SK-N-SH treated with all-trans-retinoic acid at 6 μM for 48 hours (cell line): ENCODE results near the gene GCNA.

Experiments used
- ATAC-seq: fragments of 200-7000 bp; cut with Tn5 transposase; 3 replicates; pipeline ENCODE4 v1.9.1; 2020; ENCODE audit warnings: mild to moderate bottlenecking, moderate library complexity
- ARNTL ChIP-seq: fragments of 450-650 bp; formaldehyde crosslinking; IDR thresholded peaks from 2 replicates; pipeline ENCODE4 v1.5.0; 2020; ENCODE audit warnings: low read depth, mild to moderate bottlenecking, moderate library complexity, borderline replicate concordance
- BACH2 ChIP-seq: fragments of 250-450 bp; sonication (Bioruptor Pico); IDR thresholded peaks from 2 replicates; pipeline ENCODE4 v1.9.0; 2021; ENCODE audit warnings: mild to moderate bottlenecking, borderline replicate concordance
- CREB5 ChIP-seq: fragments of 250-450 bp; sonication (Bioruptor Pico); IDR thresholded peaks from 2 replicates; pipeline ENCODE4 v1.5.1; 2020; ENCODE audit warnings: low read depth, mild to moderate bottlenecking, moderate library complexity
- CSDC2 ChIP-seq: fragments of 250-450 bp; sonication (Bioruptor Pico); IDR thresholded peaks from 2 replicates; pipeline ENCODE4 v1.5.0; 2020; ENCODE audit warnings: mild to moderate bottlenecking, moderate library complexity
- CSRNP3 ChIP-seq: fragments of 250-450 bp; sonication (Bioruptor Pico); IDR thresholded peaks from 2 replicates; pipeline ENCODE4 v1.5.1; 2021; ENCODE audit warnings: mild to moderate bottlenecking, moderate library complexity
- ESRRG ChIP-seq: fragments of 250-450 bp; sonication (Bioruptor Pico); IDR thresholded peaks from 2 replicates; pipeline ENCODE4 v1.6.1; 2021; ENCODE audit warnings: mild to moderate bottlenecking
- GLIS3 ChIP-seq: fragments of 250-450 bp; sonication (Bioruptor Pico); IDR thresholded peaks from 2 replicates; pipeline ENCODE4 v1.5.0; 2020; ENCODE audit warnings: mild to moderate bottlenecking, moderate library complexity
- ISL1 ChIP-seq: fragments of 250-450 bp; sonication (Bioruptor Pico); IDR thresholded peaks from 2 replicates; pipeline ENCODE4 v2.1.2; 2022; ENCODE audit warnings: mild to moderate bottlenecking, moderate library complexity
- OSR1 ChIP-seq: fragments of 250-450 bp; sonication (Bioruptor Pico); IDR thresholded peaks from 2 replicates; pipeline ENCODE4 v1.8.0; 2022; ENCODE audit warnings: moderate library complexity, mild to moderate bottlenecking, inconsistent platforms
- PATZ1 ChIP-seq: fragments of 250-450 bp; sonication (Bioruptor Pico); IDR thresholded peaks from 2 replicates; pipeline ENCODE4 v1.8.0; 2020; ENCODE audit warnings: mild to moderate bottlenecking, moderate library complexity, borderline replicate concordance
- POU6F1 ChIP-seq: fragments of 250-450 bp; sonication (Bioruptor Pico); IDR thresholded peaks from 2 replicates; pipeline ENCODE4 v1.8.0; 2021; ENCODE audit warnings: low read depth, mild to moderate bottlenecking, moderate library complexity, borderline replicate concordance
- PPARA ChIP-seq: fragments of 250-450 bp; sonication (Bioruptor Pico); IDR thresholded peaks from 2 replicates; pipeline ENCODE4 v1.5.0; 2020; ENCODE audit warnings: mild to moderate bottlenecking, borderline replicate concordance
- RARB ChIP-seq: fragments of 250-450 bp; sonication (Bioruptor Pico); IDR thresholded peaks from 2 replicates; pipeline ENCODE4 v1.8.0; 2021; ENCODE audit warnings: mild to moderate bottlenecking, moderate library complexity
- SNAI2 ChIP-seq: fragments of 250-450 bp; sonication (Bioruptor Pico); IDR thresholded peaks from 2 replicates; pipeline ENCODE4 v1.5.0; 2020; ENCODE audit warnings: mild to moderate bottlenecking, moderate library complexity
- TCF4 ChIP-seq: fragments of 250-450 bp; sonication (Bioruptor Pico); IDR thresholded peaks from 2 replicates; pipeline ENCODE4 v1.8.0; 2021; ENCODE audit warnings: mild to moderate bottlenecking, moderate library complexity, borderline replicate concordance
- TSHZ2 ChIP-seq: fragments of 250-450 bp; sonication (Bioruptor Pico); IDR thresholded peaks from 2 replicates; pipeline ENCODE4 v1.5.0; 2020; ENCODE audit warnings: mild to moderate bottlenecking, moderate library complexity
- ZC3H10 ChIP-seq: fragments of 250-450 bp; sonication (Bioruptor Pico); IDR thresholded peaks from 2 replicates; pipeline ENCODE4 v1.5.1; 2021; ENCODE audit warnings: mild to moderate bottlenecking, moderate library complexity
- ZFP3 ChIP-seq: fragments of 250-450 bp; sonication (Bioruptor Pico); IDR thresholded peaks from 2 replicates; pipeline ENCODE4 v1.5.0; 2020; ENCODE audit warnings: mild to moderate bottlenecking, moderate library complexity
- ZNF565 ChIP-seq: fragments of 450-650 bp; formaldehyde crosslinking; conservative IDR thresholded peaks from 2 replicates; pipeline ENCODE4 v1.5.0; 2020; ENCODE audit warnings: low read depth, mild to moderate bottlenecking, moderate library complexity
- ZNF70 ChIP-seq: fragments of 450-650 bp; formaldehyde crosslinking; IDR thresholded peaks from 2 replicates; pipeline ENCODE4 v1.5.0; 2020; ENCODE audit warnings: mild to moderate bottlenecking, moderate library complexity

Gene GCNA

GRCh38 chrX:71621603-71622002 is 43.4 kb downstream of the GCNA start:
- ATAC-seq = no peak
- TF ChIP-seq ESRRG (no peak), ZNF565 (CRISPR knock-in tag) (no peak), TSHZ2 (CRISPR knock-in tag) (no peak), ZC3H10 (no peak)

- no peak for TF ChIP-seq ISL1 (CRISPR knock-in tag)
- no peak for TF ChIP-seq ZNF565 (CRISPR knock-in tag)
- no peak for TF ChIP-seq ZFP3 (CRISPR knock-in tag)
- TF ChIP-seq CREB5 (CRISPR knock-in tag) = no peak
- no peak for TF ChIP-seq ESRRG
- TF ChIP-seq PPARA (CRISPR knock-in tag) = no peak
- TF ChIP-seq RARB (CRISPR knock-in tag) = no peak
- TF ChIP-seq SNAI2 = no peak
- no peak for TF ChIP-seq CSDC2
- no peak for TF ChIP-seq ARNTL
- TF ChIP-seq BACH2 = no peak
- no peak for TF ChIP-seq CSRNP3 (CRISPR knock-in tag)
- no peak for TF ChIP-seq GLIS3 (CRISPR knock-in tag)
- no peak for TF ChIP-seq OSR1 (CRISPR knock-in tag)
- TF ChIP-seq ZNF70 = no peak
- no peak for TF ChIP-seq TCF4
- no peak for TF ChIP-seq TSHZ2 (CRISPR knock-in tag)
- no peak for TF ChIP-seq PATZ1 (CRISPR knock-in tag)
- no peak for TF ChIP-seq POU6F1 (CRISPR knock-in tag)
- ATAC-seq = no peak
These were observed 43.9 kb downstream of the GCNA start for GRCh38 chrX:71622032-71622575.
